GM12872 (cell line): ENCODE results near the gene SCN2A.

Experiments
- TF ChIP-seq, protein P1 (sequence below): IDR thresholded peaks from 3 replicates; pipeline ENCODE4 v1.5.1; 2011; ENCODE audit warnings: low read depth, mild to moderate bottlenecking, low read length, moderate library complexity; ENCODE audit not compliant: insufficient read depth

SCN2A gene

DNA sequence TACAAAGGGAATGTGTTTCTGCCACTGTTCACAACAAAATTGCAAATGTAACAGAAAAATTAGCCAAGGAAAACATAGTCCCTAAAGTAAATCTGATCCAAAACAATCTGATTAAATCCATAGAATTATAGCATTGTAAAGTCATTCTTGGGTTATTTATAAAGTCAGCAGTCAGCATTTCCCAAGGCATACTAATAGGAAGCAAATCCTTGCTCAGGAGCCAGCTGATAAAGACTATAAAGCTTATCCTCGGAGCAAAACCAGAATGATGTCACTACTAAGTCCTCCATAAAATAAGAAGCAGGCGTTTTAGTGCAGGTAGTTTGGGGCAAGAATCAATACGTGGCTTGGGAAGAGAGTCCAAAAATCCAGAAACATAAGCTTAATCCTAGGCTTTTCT is 162.9 kb downstream of the SCN2A start:
- TF ChIP-seq, protein P1, sequence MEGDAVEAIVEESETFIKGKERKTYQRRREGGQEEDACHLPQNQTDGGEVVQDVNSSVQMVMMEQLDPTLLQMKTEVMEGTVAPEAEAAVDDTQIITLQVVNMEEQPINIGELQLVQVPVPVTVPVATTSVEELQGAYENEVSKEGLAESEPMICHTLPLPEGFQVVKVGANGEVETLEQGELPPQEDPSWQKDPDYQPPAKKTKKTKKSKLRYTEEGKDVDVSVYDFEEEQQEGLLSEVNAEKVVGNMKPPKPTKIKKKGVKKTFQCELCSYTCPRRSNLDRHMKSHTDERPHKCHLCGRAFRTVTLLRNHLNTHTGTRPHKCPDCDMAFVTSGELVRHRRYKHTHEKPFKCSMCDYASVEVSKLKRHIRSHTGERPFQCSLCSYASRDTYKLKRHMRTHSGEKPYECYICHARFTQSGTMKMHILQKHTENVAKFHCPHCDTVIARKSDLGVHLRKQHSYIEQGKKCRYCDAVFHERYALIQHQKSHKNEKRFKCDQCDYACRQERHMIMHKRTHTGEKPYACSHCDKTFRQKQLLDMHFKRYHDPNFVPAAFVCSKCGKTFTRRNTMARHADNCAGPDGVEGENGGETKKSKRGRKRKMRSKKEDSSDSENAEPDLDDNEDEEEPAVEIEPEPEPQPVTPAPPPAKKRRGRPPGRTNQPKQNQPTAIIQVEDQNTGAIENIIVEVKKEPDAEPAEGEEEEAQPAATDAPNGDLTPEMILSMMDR = no peak

DNA sequence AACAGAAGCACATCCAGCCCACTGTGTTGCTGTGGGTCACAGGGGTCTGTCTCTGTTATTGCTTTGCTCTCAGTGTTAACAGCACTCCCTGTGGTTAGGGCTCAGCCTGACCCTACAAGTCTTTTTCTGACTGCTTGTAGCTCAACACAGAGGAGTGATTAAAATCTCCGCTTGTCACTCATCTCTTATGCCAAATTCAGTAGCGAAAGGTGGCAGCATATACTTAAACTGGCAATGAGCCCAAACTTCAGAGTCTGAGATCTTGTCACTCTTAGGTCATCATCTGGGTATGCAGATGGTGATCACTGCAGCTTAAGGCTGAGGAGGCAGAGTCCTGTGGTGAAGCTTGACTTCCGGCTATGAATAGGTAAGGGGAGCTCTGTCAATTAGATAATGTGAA is 167.0 kb downstream of the SCN2A start:
- TF ChIP-seq, protein P1 = no peak

DNA sequence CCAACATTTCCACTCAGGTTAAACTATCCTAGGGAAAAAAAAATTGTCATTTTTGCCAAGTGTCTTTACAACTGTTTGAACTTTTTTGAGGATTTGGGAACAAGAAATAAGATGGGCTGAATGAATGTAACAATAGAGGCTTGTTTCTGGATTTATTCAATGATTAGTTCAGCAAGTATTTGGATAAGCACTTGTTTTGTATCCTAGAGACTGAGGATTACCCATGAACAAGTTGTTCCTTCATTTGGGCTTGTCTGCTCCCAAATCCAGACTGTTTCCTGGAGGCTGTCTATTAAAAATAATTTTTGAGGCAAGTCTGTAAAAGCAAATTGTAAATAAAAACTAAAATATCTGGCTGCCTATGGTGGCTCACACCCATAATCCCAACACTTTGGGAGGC is 168.3 kb downstream of the SCN2A start:
- TF ChIP-seq, protein P1 = no peak

DNA sequence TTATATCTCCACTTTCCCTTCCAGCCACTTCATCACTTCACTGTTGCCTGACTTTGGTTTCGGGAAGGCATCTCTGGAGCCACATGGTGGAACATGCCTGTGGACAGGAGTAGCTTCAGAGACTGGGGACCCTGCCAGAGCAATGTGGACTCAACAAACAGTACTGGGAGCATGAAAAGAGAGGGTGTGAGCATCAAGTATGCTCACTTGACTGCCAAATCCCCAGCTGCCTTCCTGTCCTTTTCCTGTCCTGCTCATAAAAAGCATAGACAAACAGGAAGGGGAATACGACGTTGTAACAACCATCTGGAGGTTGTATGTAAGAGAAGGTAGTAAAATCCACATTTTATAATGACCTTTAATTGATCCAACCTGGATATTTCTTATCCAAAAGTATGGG is 169.0 kb downstream of the SCN2A start:
- TF ChIP-seq, protein P1 = no peak

DNA sequence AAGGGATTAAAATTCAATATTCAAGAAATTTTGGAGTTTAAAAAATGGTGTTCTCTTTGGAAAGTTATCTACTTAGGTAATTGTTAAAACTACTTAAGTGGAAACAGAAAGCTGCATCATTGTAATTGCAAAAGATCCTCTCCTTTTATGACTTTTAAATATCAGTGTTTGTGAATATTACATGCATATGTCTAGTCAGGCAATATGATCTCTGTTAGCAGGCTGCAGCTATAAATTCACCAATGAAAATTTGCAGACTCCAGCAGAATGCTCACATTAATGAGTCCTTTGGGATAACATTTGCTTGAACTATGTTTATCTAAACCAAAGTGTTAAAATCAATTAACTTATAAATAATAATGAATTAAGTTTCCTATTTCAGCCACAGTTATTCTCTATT is 171.1 kb downstream of the SCN2A start:
- TF ChIP-seq, protein P1 = no peak

DNA sequence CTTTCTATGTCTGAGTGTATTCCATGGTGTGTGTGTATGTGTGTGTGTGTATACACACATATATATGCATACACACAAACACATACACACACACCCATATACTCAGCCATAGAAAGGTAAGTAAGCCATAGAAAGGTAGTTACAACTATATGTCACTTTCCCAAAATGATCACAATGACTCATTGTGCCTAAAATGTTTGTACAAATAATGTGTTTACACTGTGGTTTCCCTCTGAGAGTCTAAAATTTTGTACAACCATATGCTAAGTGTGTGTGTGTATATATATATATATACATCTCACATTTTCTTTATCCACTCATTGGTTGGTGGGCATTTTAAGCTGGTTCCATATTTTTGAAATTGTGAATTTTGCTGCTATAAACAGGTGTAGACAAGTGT is 175.0 kb downstream of the SCN2A start:
- TF ChIP-seq, protein P1 = no peak

DNA sequence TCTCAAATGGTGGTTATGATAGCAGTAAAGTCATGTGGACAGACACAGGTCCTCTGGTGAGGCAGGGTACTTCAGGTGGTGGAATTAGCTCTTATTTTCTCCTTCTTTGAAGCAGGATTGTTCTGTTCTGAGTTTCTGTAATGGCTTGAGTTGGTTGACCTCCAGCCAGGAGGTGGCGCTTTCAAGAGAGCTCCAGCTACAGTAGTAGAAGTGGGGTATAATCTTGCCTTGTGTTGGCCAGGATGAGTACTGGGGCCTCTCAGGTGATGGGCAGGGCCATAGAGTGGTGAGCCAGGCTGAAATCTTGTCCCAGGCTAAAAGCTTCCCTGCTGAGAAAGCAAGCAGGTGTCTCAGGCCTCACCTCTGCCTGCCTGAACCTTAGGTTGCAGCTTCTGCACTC is 177.8 kb downstream of the SCN2A start:
- TF ChIP-seq, protein P1 = no peak

DNA sequence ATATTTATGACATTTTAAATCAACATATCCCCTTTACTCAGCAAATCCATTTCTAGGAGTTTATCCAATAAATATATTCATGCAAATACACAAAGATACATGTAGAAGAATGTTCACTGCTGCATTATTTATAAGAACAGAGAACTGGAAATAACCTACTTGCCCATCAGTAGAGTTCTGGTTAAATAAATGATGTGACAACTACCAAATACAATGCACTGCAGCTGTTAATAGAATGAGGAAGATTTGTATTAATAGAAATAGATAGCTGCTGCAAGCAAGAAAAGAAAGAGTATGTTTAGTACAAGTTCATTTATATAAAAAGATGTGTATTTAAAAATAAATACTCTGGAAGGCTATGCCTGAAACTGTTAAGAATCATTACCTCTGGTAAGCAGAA is 181.0 kb downstream of the SCN2A start:
- TF ChIP-seq, protein P1 = no peak
